Naive B cell (primary cell): ENCODE results near the gene NOP56. TPM values are rescaled to one million over a fixed set of nuclear protein-coding genes. Genes with fewer than 3 reads are reported as not detected.

Experiments
- ATAC-seq, 2 donors: fragments of 150-1000 bp; cut with Tn5 transposase; 2 replicates each; pipeline ENCODE4 v1.10.0; 2021; ENCODE audit warnings: low read depth in 2 of 2, mild to moderate bottlenecking in 2 of 2, moderate library complexity in 2 of 2
- DNase-seq: peaks from one replicate; pipeline ENCODE4 v3.0.0; 2022
- H3K27ac Mint-ChIP-seq, 6 donors: one replicate each; pipeline ENCODE4 v1.8.0; 2020 to 2022; ENCODE audit warnings: mild to moderate bottlenecking in 6 of 6, mixed read lengths in 6 of 6, moderate library complexity in 5 of 6, inconsistent platforms in 2 of 6
- H3K27me3 Mint-ChIP-seq, 3 donors: one replicate each; pipeline ENCODE4 v1.8.0; 2021 to 2022; ENCODE audit warnings: mixed read lengths in 3 of 3, mild to moderate bottlenecking in 1 of 3
- H3K36me3 Mint-ChIP-seq, 2 donors: one replicate each; pipeline ENCODE4 v1.8.0; 2020 to 2022; ENCODE audit warnings: mixed read lengths in 2 of 2, inconsistent platforms in 1 of 2, mild to moderate bottlenecking in 1 of 2
- H3K4me1 Mint-ChIP-seq, 3 donors: one replicate each; pipeline ENCODE4 v1.8.0; 2020 to 2022; ENCODE audit warnings: mixed read lengths in 3 of 3, inconsistent platforms in 1 of 3, mild to moderate bottlenecking in 1 of 3, moderate library complexity in 1 of 3
- H3K4me3 Mint-ChIP-seq, 8 donors: one replicate each; pipeline ENCODE4 v1.8.0; 2020 to 2022; ENCODE audit warnings: mild to moderate bottlenecking in 8 of 8, mixed read lengths in 8 of 8, moderate library complexity in 8 of 8, inconsistent platforms in 2 of 8
- H3K9me3 Mint-ChIP-seq, 7 donors: one replicate each; pipeline ENCODE4 v1.8.0; 2020 to 2022; ENCODE audit warnings: mixed read lengths in 7 of 7, mild to moderate bottlenecking in 5 of 7, inconsistent platforms in 2 of 7, moderate library complexity in 1 of 7
- polyA plus RNA-seq, 6 donors: library from polyadenylated mRNA; unstranded; fragments of 300-500 nt; fragmentation: Illumina TruSeq; gene quantifications; one replicate each; pipeline ENCODE4 v1.2.3, GENCODE V29; 2021; ENCODE audit warnings: low read depth in 6 of 6

Gene NOP56
- 100 to 1,000 TPM in 3 of 6 donors, 10 to 100 TPM in 3; 67.7 to 115 (median 95.8) TPM for polyA plus RNA-seq

- Mint-ChIP-seq H3K9me3 (no peaks in the 10 kb centered on the region), H3K36me3 (peaks cover 15 to 21% of the 10 kb centered on the region in 2 donors), H3K4me1 (peaks cover 17 to 42% (median 27%) of the 10 kb centered on the region in 3 donors), H3K27me3 (no peaks in the 10 kb centered on the region), H3K4me3 (peak within 1 kb of the TSS; percentile 88 to 97 (median 94)), H3K27ac (peak within 1 kb of the TSS; percentile 91 to 98 (median 97))
- ATAC-seq = peak; percentile 80 to 82
- DNase-seq = peak; percentile 96
Measured at GRCh38 chr20:2651772-2652723, at the start of gene NOP56. Gene NOP56 (plus strand): TSS chr20:2652632. CDS start chr20:2652661, 29 bp downstream.

- Mint-ChIP-seq H3K9me3 (peaks cover 7 to 31% (median 25%) of the 10 kb centered on the region in 7 donors), H3K36me3 (peaks cover 4 to 25% of the 10 kb centered on the region in 2 donors), H3K4me1 (no peaks in the 10 kb centered on the region), H3K27ac (no peak overlapping the region), H3K4me3 (no peak overlapping the region), H3K27me3 (peaks cover 5 to 29% (median 18%) of the 10 kb centered on the region in 3 donors)
- ATAC-seq (no peak), DNase-seq (no peak)
Measured at GRCh38 chr20:2602746-2603145, 49.7 kb upstream of the NOP56 start.

- no peak overlapping the region for H3K27ac Mint-ChIP-seq
- H3K9me3 Mint-ChIP-seq = peaks cover 7 to 31% (median 27%) of the 10 kb centered on the region in 7 donors
- no peak overlapping the region for H3K4me3 Mint-ChIP-seq
- peaks cover 4 to 29% of the 10 kb centered on the region in 2 donors for H3K36me3 Mint-ChIP-seq
- ATAC-seq (no peak), DNase-seq (no peak)
- no peaks in the 10 kb centered on the region for H3K4me1 Mint-ChIP-seq
- H3K27me3 Mint-ChIP-seq = peaks cover 5 to 31% (median 19%) of the 10 kb centered on the region in 3 donors
Measured at GRCh38 chr20:2603816-2604505, 48.5 kb upstream of the NOP56 start.

- peaks cover 7 to 36% (median 20%) of the 10 kb centered on the region in 3 donors for H3K27me3 Mint-ChIP-seq
- H3K9me3 Mint-ChIP-seq = peaks cover 10 to 31% (median 27%) of the 10 kb centered on the region in 7 donors
- no peak overlapping the region for H3K27ac Mint-ChIP-seq
- DNase-seq (no peak), ATAC-seq (no peak)
- no peak overlapping the region for H3K4me3 Mint-ChIP-seq
- H3K36me3 Mint-ChIP-seq = peaks cover 6 to 34% of the 10 kb centered on the region in 2 donors
- no peaks in the 10 kb centered on the region for H3K4me1 Mint-ChIP-seq
Measured at GRCh38 chr20:2604506-2604835, 48.0 kb upstream of the NOP56 start.

- no peak overlapping the region for H3K27ac Mint-ChIP-seq
Measured at GRCh38 chr20:2606507-2607006, 45.9 kb upstream of the NOP56 start.

GRCh38 chr20:2610326-2610725 lies 42.1 kb upstream of the NOP56 start:
- ATAC-seq (no peak), DNase-seq (no peak)
- Mint-ChIP-seq H3K36me3 (peaks cover 9 to 31% of the 10 kb centered on the region in 2 donors), H3K27me3 (peaks cover 39 to 57% (median 41%) of the 10 kb centered on the region in 3 donors), H3K9me3 (peaks cover 9 to 31% (median 24%) of the 10 kb centered on the region in 7 donors), H3K27ac (no peak overlapping the region), H3K4me1 (no peaks in the 10 kb centered on the region), H3K4me3 (no peak overlapping the region)

More at GRCh38 chr20:2606507-2607006, 45.9 kb upstream of the NOP56 start:
- ATAC-seq = no peak
- DNase-seq = no peak
- Mint-ChIP-seq H3K4me3 (no peak overlapping the region), H3K27me3 (peaks cover 22 to 51% (median 32%) of the 10 kb centered on the region in 3 donors), H3K4me1 (no peaks in the 10 kb centered on the region), H3K36me3 (peaks cover 9 to 38% of the 10 kb centered on the region in 2 donors), H3K9me3 (peaks cover 12 to 34% (median 27%) of the 10 kb centered on the region in 7 donors)

GRCh38 chr20:2610941-2611720 lies 41.3 kb upstream of the NOP56 start:
- peak overlapping the region in 1 of 8 donors; percentile 71 for H3K4me3 Mint-ChIP-seq

GRCh38 chr20:2612073-2612472 lies 40.4 kb upstream of the NOP56 start:
- peaks cover 8 to 20% of the 10 kb centered on the region in 2 donors for H3K36me3 Mint-ChIP-seq
- no peak overlapping the region for H3K27ac Mint-ChIP-seq
- DNase-seq = no peak
- no peak for ATAC-seq
- peaks cover 42 to 64% (median 45%) of the 10 kb centered on the region in 3 donors for H3K27me3 Mint-ChIP-seq
- peaks cover 2 to 6% (median 3%) of the 10 kb centered on the region in 3 donors for H3K4me1 Mint-ChIP-seq
- H3K9me3 Mint-ChIP-seq = peaks cover 6 to 15% (median 10%) of the 10 kb centered on the region in 7 donors
- H3K4me3 Mint-ChIP-seq = no peak overlapping the region

More at GRCh38 chr20:2610941-2611720, 41.3 kb upstream of the NOP56 start:
- Mint-ChIP-seq H3K36me3 (peaks cover 9 to 29% of the 10 kb centered on the region in 2 donors), H3K27ac (no peak overlapping the region), H3K27me3 (peaks cover 42 to 60% (median 42%) of the 10 kb centered on the region in 3 donors), H3K4me1 (no peaks in the 10 kb centered on the region), H3K9me3 (peaks cover 8 to 24% (median 17%) of the 10 kb centered on the region in 7 donors)
- no peak for ATAC-seq
- no peak for DNase-seq

GRCh38 chr20:2616634-2617033 lies 35.8 kb upstream of the NOP56 start:
- H3K9me3 Mint-ChIP-seq = peaks cover 3 to 19% (median 9%) of the 10 kb centered on the region in 7 donors
- no peak overlapping the region for H3K4me3 Mint-ChIP-seq
- peaks cover 4 to 11% (median 9%) of the 10 kb centered on the region in 3 donors for H3K4me1 Mint-ChIP-seq
- H3K27me3 Mint-ChIP-seq = peaks cover 34 to 55% (median 35%) of the 10 kb centered on the region in 3 donors
- no peak overlapping the region for H3K27ac Mint-ChIP-seq
- H3K36me3 Mint-ChIP-seq = peaks cover 12 to 14% of the 10 kb centered on the region in 2 donors
- no peak for DNase-seq
- ATAC-seq = no peak

GRCh38 chr20:2617099-2617714 lies 35.2 kb upstream of the NOP56 start:
- Mint-ChIP-seq H3K9me3 (peaks cover 3 to 19% (median 7%) of the 10 kb centered on the region in 7 donors), H3K4me3 (no peak overlapping the region), H3K4me1 (peaks cover 4 to 11% (median 9%) of the 10 kb centered on the region in 3 donors), H3K27me3 (peaks cover 29 to 50% (median 31%) of the 10 kb centered on the region in 3 donors), H3K27ac (no peak overlapping the region), H3K36me3 (peaks cover 12 to 14% of the 10 kb centered on the region in 2 donors)
- DNase-seq = no peak
- ATAC-seq = peak; percentile 41 to 47

- peaks cover 20 to 49% (median 40%) of the 10 kb centered on the region in 3 donors for H3K27me3 Mint-ChIP-seq
- H3K4me3 Mint-ChIP-seq = no peak overlapping the region
- ATAC-seq (no peak), DNase-seq (no peak)
- peaks cover 3 to 19% (median 7%) of the 10 kb centered on the region in 7 donors for H3K9me3 Mint-ChIP-seq
- peaks cover 4 to 11% (median 9%) of the 10 kb centered on the region in 3 donors for H3K4me1 Mint-ChIP-seq
- no peak overlapping the region for H3K27ac Mint-ChIP-seq
- H3K36me3 Mint-ChIP-seq = peaks cover 12 to 14% of the 10 kb centered on the region in 2 donors
Measured at GRCh38 chr20:2618815-2619214, 33.6 kb upstream of the NOP56 start.

GRCh38 chr20:2619337-2619736 lies 33.1 kb upstream of the NOP56 start:
- H3K36me3 Mint-ChIP-seq = peaks cover 12 to 14% of the 10 kb centered on the region in 2 donors
- H3K27me3 Mint-ChIP-seq = peaks cover 19 to 51% (median 44%) of the 10 kb centered on the region in 3 donors
- peaks cover 3 to 19% (median 7%) of the 10 kb centered on the region in 7 donors for H3K9me3 Mint-ChIP-seq
- H3K4me1 Mint-ChIP-seq = peaks cover 4 to 11% (median 9%) of the 10 kb centered on the region in 3 donors
- no peak for ATAC-seq
- DNase-seq = no peak
- H3K4me3 Mint-ChIP-seq = peak overlapping the region in 1 of 8 donors; percentile 2
- no peak overlapping the region for H3K27ac Mint-ChIP-seq
